ENCODE results near the gene PTPRJ. TPM values are rescaled to one million over a fixed set of nuclear protein-coding genes. Genes with fewer than 3 reads are reported as not detected.

PTPRJ gene
- total and polyA plus RNA-seq, 2 donors (not counting 1 experiment from before 2014, with no cell fraction given), result 11.2 to 20.0 TPM

DNA sequence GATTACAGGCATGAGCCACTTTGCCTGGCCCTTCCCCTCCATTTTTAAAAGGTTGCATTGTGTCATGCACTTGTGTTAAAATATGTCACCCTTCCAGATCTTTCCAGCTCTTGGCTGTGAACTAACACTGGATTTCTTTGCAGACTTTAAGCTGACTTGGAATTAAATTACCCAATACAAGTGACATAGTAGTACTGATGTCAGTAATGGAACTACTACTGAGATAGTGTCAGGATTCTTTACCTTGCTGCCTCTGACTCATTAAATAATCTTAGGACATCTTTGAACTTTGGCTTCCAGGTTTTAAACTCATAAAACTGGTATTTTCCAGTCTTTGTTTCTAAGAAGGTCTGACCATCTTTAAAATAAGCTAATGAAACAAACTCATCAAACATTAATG is 184.5 kb downstream of the PTPRJ start:
- intact Hi-C loops (cut with micrococcal nuclease), result no loop called here

DNA sequence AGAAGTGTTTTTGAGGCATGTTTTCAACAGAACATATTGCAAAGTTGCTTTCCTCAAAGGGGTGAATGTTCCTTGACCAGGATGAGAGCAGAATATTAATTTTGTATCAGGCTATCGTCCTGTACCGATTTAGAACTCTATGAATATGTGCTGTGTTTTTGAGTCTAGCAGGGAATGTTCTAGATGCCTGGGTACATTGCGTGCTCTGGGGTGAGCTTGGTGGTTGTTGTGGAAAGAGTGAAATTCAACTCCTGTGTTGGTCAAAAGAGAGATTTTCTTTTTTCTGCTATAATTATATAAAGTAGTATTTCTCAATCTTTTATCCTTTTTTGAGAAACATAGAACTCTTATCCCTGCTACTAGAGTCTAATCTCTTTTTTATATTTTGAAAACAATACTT is 185.1 kb downstream of the PTPRJ start:
- Mint-ChIP-seq H3K9me3 (ENCODE audit: insufficient read depth) (no peaks in the 10 kb centered on the region), H3K4me1 (peaks cover 8% of the 10 kb centered on the region), H3K4me3 (no peak overlapping the region), H3K27me3 (no peaks in the 10 kb centered on the region), H3K27ac (no peak overlapping the region)
- H3K9me3 ChIP-seq (ENCODE audit: control extremely low read depth in 1 of 3, control insufficient read depth in 2 of 3, insufficient read depth in 1 of 3, low read length in 2 of 3), result no peaks in the 10 kb centered on the region
- no peak overlapping the region for H3K4me3 ChIP-seq (ENCODE audit: control extremely low read depth in 1 of 5, extremely low read depth in 1 of 5, insufficient read depth in 1 of 5, low read depth in 2 of 5, low read length in 4 of 5)
- intact Hi-C loops (cut with micrococcal nuclease), result no loop called here
- ChIA-PET CTCF (no interaction called here), POLR2A (no interaction called here)
- H2AFZ ChIP-seq (ENCODE audit: insufficient read depth, low read depth, low read length, poor library complexity, severe bottlenecking), result no peak overlapping the region
- no peak overlapping the region for H3K4me2 ChIP-seq (replicated peaks; ENCODE audit: low read depth, low read length, poor library complexity, severe bottlenecking)
- no peak for TF ChIP-seq EZH2 (IDR thresholded peaks at IDR 0.05; ENCODE audit: borderline replicate concordance, insufficient read depth, low read depth, low read length, poor library complexity, severe bottlenecking)
- TF ChIP-seq, protein P1, sequence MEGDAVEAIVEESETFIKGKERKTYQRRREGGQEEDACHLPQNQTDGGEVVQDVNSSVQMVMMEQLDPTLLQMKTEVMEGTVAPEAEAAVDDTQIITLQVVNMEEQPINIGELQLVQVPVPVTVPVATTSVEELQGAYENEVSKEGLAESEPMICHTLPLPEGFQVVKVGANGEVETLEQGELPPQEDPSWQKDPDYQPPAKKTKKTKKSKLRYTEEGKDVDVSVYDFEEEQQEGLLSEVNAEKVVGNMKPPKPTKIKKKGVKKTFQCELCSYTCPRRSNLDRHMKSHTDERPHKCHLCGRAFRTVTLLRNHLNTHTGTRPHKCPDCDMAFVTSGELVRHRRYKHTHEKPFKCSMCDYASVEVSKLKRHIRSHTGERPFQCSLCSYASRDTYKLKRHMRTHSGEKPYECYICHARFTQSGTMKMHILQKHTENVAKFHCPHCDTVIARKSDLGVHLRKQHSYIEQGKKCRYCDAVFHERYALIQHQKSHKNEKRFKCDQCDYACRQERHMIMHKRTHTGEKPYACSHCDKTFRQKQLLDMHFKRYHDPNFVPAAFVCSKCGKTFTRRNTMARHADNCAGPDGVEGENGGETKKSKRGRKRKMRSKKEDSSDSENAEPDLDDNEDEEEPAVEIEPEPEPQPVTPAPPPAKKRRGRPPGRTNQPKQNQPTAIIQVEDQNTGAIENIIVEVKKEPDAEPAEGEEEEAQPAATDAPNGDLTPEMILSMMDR (IDR thresholded peaks at IDR 0.05), result no peak
- no peaks in the 10 kb centered on the region for H3K79me2 ChIP-seq (ENCODE audit: control insufficient read depth, insufficient read depth, low read length)
- H3K27me3 ChIP-seq (replicated peaks in 1 of 4; ENCODE audit: control extremely low read depth in 1 of 4, control insufficient read depth in 3 of 4, insufficient read depth in 4 of 4, low read length in 3 of 4), result no peaks in the 10 kb centered on the region
- no peaks in the 10 kb centered on the region for H4K20me1 ChIP-seq (ENCODE audit: control insufficient read depth, insufficient read depth, low read length, poor library complexity, severe bottlenecking)
- H3K27ac ChIP-seq (ENCODE audit: low read length in 2 of 2), result no peak overlapping the region
- ATAC-seq (ENCODE audit: low read depth) (no peak), DNase-seq (no peak)
- peaks cover 4 to 6% of the 10 kb centered on the region in 2 donors for H3K4me1 ChIP-seq (ENCODE audit: control insufficient read depth in 2 of 2, insufficient read depth in 2 of 2, low read length in 2 of 2)
- H3K36me3 ChIP-seq (replicated peaks in 1 of 2; ENCODE audit: control extremely low read depth in 1 of 2, control insufficient read depth in 1 of 2, extremely low read depth in 1 of 2, insufficient read depth in 2 of 2, low read length in 1 of 2), result peaks cover 25 to 58% of the 10 kb centered on the region in 2 experiments
- no peak overlapping the region for H3K9ac ChIP-seq (ENCODE audit: low read length)
- 100% methylated on average over 2 of the region's 3 CpGs for WGBS (ENCODE audit: insufficient coverage)

More for the DNA sequence above, 184.5 kb downstream of the PTPRJ start:
- Histone ChIP-seq H3K79me2 (ENCODE audit: control insufficient read depth, insufficient read depth, low read length) (no peaks in the 10 kb centered on the region), H3K27me3 (replicated peaks in 1 of 4; ENCODE audit: control extremely low read depth in 1 of 4, control insufficient read depth in 3 of 4, insufficient read depth in 4 of 4, low read length in 3 of 4) (no peaks in the 10 kb centered on the region), H3K4me1 (ENCODE audit: control insufficient read depth in 2 of 2, insufficient read depth in 2 of 2, low read length in 2 of 2) (peaks cover 0 to under 1% of the 10 kb centered on the region in 2 donors), H4K20me1 (ENCODE audit: control insufficient read depth, insufficient read depth, low read length, poor library complexity, severe bottlenecking) (no peaks in the 10 kb centered on the region), H3K27ac (ENCODE audit: low read length in 2 of 2) (no peak overlapping the region), H3K4me3 (ENCODE audit: control extremely low read depth in 1 of 5, extremely low read depth in 1 of 5, insufficient read depth in 1 of 5, low read depth in 2 of 5, low read length in 4 of 5) (no peak overlapping the region), H3K4me2 (replicated peaks; ENCODE audit: low read depth, low read length, poor library complexity, severe bottlenecking) (no peak overlapping the region), H3K36me3 (replicated peaks in 1 of 2; ENCODE audit: control extremely low read depth in 1 of 2, control insufficient read depth in 1 of 2, extremely low read depth in 1 of 2, insufficient read depth in 2 of 2, low read length in 1 of 2) (peaks cover 26 to 64% of the 10 kb centered on the region in 2 experiments), H2AFZ (ENCODE audit: insufficient read depth, low read depth, low read length, poor library complexity, severe bottlenecking) (no peak overlapping the region), H3K9ac (ENCODE audit: low read length) (no peak overlapping the region), H3K9me3 (ENCODE audit: control extremely low read depth in 1 of 3, control insufficient read depth in 2 of 3, insufficient read depth in 1 of 3, low read length in 2 of 3) (no peaks in the 10 kb centered on the region)
- Mint-ChIP-seq H3K4me1 (peaks cover 3% of the 10 kb centered on the region), H3K27ac (no peak overlapping the region), H3K4me3 (no peak overlapping the region), H3K27me3 (no peaks in the 10 kb centered on the region), H3K9me3 (ENCODE audit: insufficient read depth) (no peaks in the 10 kb centered on the region)
- ATAC-seq (ENCODE audit: low read depth) (no peak), DNase-seq (no peak)
- CTCF ChIA-PET, result no interaction called here
- TF ChIP-seq, protein P1 (IDR thresholded peaks at IDR 0.05), result no peak
- TF ChIP-seq EZH2 (IDR thresholded peaks at IDR 0.05; ENCODE audit: borderline replicate concordance, insufficient read depth, low read depth, low read length, poor library complexity, severe bottlenecking), result no peak
- POLR2A ChIA-PET, result no interaction called here
